Calu3 (cell line): ENCODE measurements around the gene GOLGA2. TPM values are rescaled to one million over a fixed set of nuclear protein-coding genes. Genes with fewer than 3 reads are reported as not detected.

ENCODE experiments used
- BruUV-seq: library from RNA; stranded (reverse); fragments of 400-500 nt; replicated peaks from 2 replicates; lab custom pipeline; 2021; lab: Mats Ljungman, UMichigan
- CTCF ChIA-PET: fragments of 300-600 bp; sonication (Branson Sonifier 250); formaldehyde crosslinking; loops from one replicate; lab custom pipeline; 2022; ENCODE audit warnings: antibody characterized with exemption; lab: Charles Lee
- DNase-seq: peaks from one replicate; pipeline ENCODE4 v3.0.0; 2022
- H3K27ac Mint-ChIP-seq: one replicate; pipeline ENCODE4 v1.8.0; 2022; ENCODE audit warnings: mixed read lengths; ENCODE audit not compliant: unreplicated experiment
- H3K27me3 Mint-ChIP-seq: one replicate; pipeline ENCODE4 v1.8.0; 2022; ENCODE audit warnings: mixed read lengths; ENCODE audit not compliant: unreplicated experiment
- H3K36me3 Mint-ChIP-seq: one replicate; pipeline ENCODE4 v1.8.0; 2022; ENCODE audit warnings: mild to moderate bottlenecking, moderate library complexity, mixed read lengths; ENCODE audit not compliant: insufficient read depth, unreplicated experiment
- H3K4me1 Mint-ChIP-seq: one replicate; pipeline ENCODE4 v1.8.0; 2022; ENCODE audit warnings: mild to moderate bottlenecking, low read depth, mixed read lengths; ENCODE audit not compliant: unreplicated experiment
- H3K4me3 Mint-ChIP-seq: one replicate; pipeline ENCODE4 v1.8.0; 2022; ENCODE audit warnings: mild to moderate bottlenecking, low read depth, moderate library complexity, mixed read lengths; ENCODE audit not compliant: unreplicated experiment
- H3K9me3 Mint-ChIP-seq: one replicate; pipeline ENCODE4 v1.8.0; 2022; ENCODE audit warnings: low read depth, mixed read lengths; ENCODE audit not compliant: unreplicated experiment
- CTCF ChIP-seq: fragments of 200-600 bp; IDR thresholded peaks from one replicate; pipeline ENCODE4 v1.8.0; 2022; ENCODE audit warnings: antibody characterized with exemption; ENCODE audit not compliant: unreplicated experiment
- intact Hi-C: fragments of 100-400 bp; cut with micrococcal nuclease; formaldehyde crosslinking; loops from one replicate; pipeline ENCODE4 v1.10.0; 2022; ENCODE audit not compliant: unreplicated experiment
- total RNA-seq: library from RNA; stranded (reverse); gene quantifications from 2 replicates; pipeline ENCODE4 v1.2.3, GENCODE V29; 2022

Gene GOLGA2
- total RNA-seq, 1 experiment from 2014 or later = 69.6 TPM

- peaks cover 23% of the 10 kb centered on the region for H3K4me1 Mint-ChIP-seq
- no peak overlapping the region for H3K4me3 Mint-ChIP-seq
- TF ChIP-seq CTCF = no peak
- BruUV-seq = no TSS peak
- H3K9me3 Mint-ChIP-seq = no peaks in the 10 kb centered on the region
- no peak overlapping the region for H3K27ac Mint-ChIP-seq
- intact Hi-C loops = no loop called here
- peaks cover 16% of the 10 kb centered on the region for H3K36me3 Mint-ChIP-seq
- no peak for DNase-seq
- no peaks in the 10 kb centered on the region for H3K27me3 Mint-ChIP-seq
- CTCF ChIA-PET = no interaction called here
These were observed 61.9 kb downstream of the GOLGA2 start for GRCh38 chr9:128213746-128214497.

GRCh38 chr9:128211981-128212281 lies 63.9 kb downstream of the GOLGA2 start:
- CTCF ChIA-PET = interaction anchor here (1.0 kb wide), 1 partner anchor 19 kb away, joined by 3 read pairs; no protein-coding TSS in a partner anchor
- Mint-ChIP-seq H3K9me3 (no peaks in the 10 kb centered on the region), H3K4me3 (peak overlapping the region; percentile 22), H3K36me3 (peaks cover 19% of the 10 kb centered on the region), H3K4me1 (peaks cover 27% of the 10 kb centered on the region), H3K27ac (peak overlapping the region; percentile 27), H3K27me3 (no peaks in the 10 kb centered on the region)
- BruUV-seq = no TSS peak
- intact Hi-C loops = no loop called here
- DNase-seq = no peak
- TF ChIP-seq CTCF = no peak

DNA sequence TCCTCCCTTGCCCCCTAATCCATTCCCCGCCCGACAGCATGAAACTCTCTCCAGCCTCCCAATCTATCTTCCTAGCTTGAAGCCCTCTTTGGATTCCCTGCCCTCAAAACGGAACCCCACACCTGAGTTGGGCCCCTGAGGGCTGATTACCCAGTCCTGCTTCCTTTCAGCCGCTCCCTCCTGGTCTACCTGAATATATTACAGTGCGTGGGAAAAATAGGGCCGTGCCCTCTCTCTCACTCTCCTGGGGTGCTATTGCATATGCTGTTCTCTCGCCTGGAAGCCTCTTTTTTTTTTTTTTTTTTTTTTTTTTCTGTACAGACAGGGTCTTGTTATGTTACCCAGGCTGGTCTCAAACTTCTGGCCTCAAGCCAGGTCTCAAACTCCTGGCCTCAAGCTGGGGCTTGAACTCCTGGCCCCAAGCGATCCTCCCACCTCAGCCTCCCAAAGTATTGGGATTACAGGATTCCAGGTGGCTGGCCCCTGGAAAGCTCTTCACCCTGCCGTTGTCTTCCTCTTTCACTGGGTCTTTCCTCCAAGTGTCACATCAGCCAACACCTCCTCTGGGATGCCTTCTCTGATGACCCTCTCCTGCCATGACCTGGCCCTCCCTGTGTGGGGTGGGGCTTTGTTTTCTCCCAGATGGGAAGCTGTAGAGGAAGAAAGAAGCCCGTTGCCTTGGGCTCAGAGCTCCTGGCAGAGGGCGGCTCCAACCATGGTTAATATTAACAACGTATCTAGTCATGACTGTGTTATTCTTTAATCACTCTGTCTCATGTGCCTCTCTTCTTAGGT lies 64.4 kb downstream of the GOLGA2 start:
- no peak for TF ChIP-seq CTCF
- DNase-seq = peak; percentile 32
- CTCF ChIA-PET = interaction anchor here (1.0 kb wide), 1 partner anchor 18 kb away, joined by 3 read pairs; no protein-coding TSS in a partner anchor
- H3K4me3 Mint-ChIP-seq = peak overlapping the region; percentile 22
- no peaks in the 10 kb centered on the region for H3K27me3 Mint-ChIP-seq
- H3K4me1 Mint-ChIP-seq = peaks cover 32% of the 10 kb centered on the region
- intact Hi-C loops = no loop called here
- BruUV-seq = no TSS peak
- H3K36me3 Mint-ChIP-seq = peaks cover 24% of the 10 kb centered on the region
- peak overlapping the region; percentile 27 for H3K27ac Mint-ChIP-seq
- H3K9me3 Mint-ChIP-seq = no peaks in the 10 kb centered on the region

GRCh38 chr9:128208946-128209669 lies 66.7 kb downstream of the GOLGA2 start:
- no TSS peak for BruUV-seq
- Mint-ChIP-seq H3K36me3 (peaks cover 34% of the 10 kb centered on the region), H3K27ac (no peak overlapping the region), H3K27me3 (no peaks in the 10 kb centered on the region), H3K4me1 (peaks cover 37% of the 10 kb centered on the region), H3K4me3 (no peak overlapping the region), H3K9me3 (no peaks in the 10 kb centered on the region)
- no peak for DNase-seq
- CTCF ChIA-PET = no interaction called here
- TF ChIP-seq CTCF = no peak
- intact Hi-C loops = no loop called here
